ENCODE measurements around the gene TGFB3.

DNA sequence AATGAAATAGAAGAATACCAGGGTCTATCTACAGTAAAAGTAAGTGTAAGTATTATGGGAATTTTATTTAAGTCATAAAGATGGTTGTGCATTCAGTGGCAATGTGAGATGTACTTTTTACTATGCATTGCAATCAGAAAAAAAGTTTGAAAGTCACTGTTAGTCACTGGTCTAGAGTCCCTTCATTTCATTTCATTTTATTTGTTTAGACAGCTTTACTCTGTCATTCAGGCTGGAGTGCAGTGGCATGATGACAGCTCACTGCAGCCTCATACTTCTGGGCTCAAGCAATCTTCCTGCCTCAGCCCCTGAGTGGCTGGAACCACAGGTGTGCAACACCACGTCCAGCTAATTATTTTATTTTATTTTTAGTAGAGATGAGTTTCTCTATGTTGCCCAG lies 42.6 kb downstream of the TGFB3 start:
- no peak for TF ChIP-seq EZH2 (IDR thresholded peaks at IDR 0.05)
- TF ChIP-seq, protein P1, sequence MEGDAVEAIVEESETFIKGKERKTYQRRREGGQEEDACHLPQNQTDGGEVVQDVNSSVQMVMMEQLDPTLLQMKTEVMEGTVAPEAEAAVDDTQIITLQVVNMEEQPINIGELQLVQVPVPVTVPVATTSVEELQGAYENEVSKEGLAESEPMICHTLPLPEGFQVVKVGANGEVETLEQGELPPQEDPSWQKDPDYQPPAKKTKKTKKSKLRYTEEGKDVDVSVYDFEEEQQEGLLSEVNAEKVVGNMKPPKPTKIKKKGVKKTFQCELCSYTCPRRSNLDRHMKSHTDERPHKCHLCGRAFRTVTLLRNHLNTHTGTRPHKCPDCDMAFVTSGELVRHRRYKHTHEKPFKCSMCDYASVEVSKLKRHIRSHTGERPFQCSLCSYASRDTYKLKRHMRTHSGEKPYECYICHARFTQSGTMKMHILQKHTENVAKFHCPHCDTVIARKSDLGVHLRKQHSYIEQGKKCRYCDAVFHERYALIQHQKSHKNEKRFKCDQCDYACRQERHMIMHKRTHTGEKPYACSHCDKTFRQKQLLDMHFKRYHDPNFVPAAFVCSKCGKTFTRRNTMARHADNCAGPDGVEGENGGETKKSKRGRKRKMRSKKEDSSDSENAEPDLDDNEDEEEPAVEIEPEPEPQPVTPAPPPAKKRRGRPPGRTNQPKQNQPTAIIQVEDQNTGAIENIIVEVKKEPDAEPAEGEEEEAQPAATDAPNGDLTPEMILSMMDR (IDR thresholded peaks at IDR 0.05): no peak

Measured in neural progenitor cell (in vitro differentiated cells).